ENCODE data around the gene KRT74. TPM values are rescaled to one million over a fixed set of nuclear protein-coding genes. Genes with fewer than 3 reads are reported as not detected.

The KRT74 gene
- polyA plus RNA-seq, 4 donors = 0.27 TPM; not detected in 3

- Histone ChIP-seq H3K9me3 (ENCODE audit: control insufficient read depth in 2 of 2, insufficient read depth in 1 of 2, low read depth in 1 of 2, low read length in 1 of 2) (no peaks in the 10 kb centered on the region), H3K4me1 (ENCODE audit: control insufficient read depth in 3 of 3, insufficient read depth in 2 of 3, low read depth in 1 of 3, low read length in 2 of 3) (peaks cover 0 to 3% (median 0%) of the 10 kb centered on the region in 3 donors), H3K4me3 (ENCODE audit: low read depth in 1 of 3, low read length in 3 of 3) (no peak overlapping the region), H3K27me3 (ENCODE audit: control insufficient read depth in 3 of 3, insufficient read depth in 3 of 3, low read length in 3 of 3) (peaks cover 0 to 25% (median 4%) of the 10 kb centered on the region in 3 donors), H3K36me3 (ENCODE audit: control insufficient read depth in 3 of 3, insufficient read depth in 2 of 3, low read depth in 1 of 3, low read length in 3 of 3) (no peaks in the 10 kb centered on the region), H3K27ac (ENCODE audit: low read depth in 1 of 3, low read length in 2 of 3) (no peak overlapping the region)
- DNase-seq (no peak), FAIRE-seq (no peak)
- 80 to 87% (median 85%) methylated on average over 10 of the region's 10 CpGs for WGBS, 3 donors
Measured at GRCh38 chr12:52614381-52615207, 41.0 kb upstream of the KRT74 start.

GRCh38 chr12:52613384-52614030 lies 39.9 kb upstream of the KRT74 start:
- Histone ChIP-seq H3K9me3 (ENCODE audit: control insufficient read depth in 2 of 2, insufficient read depth in 1 of 2, low read depth in 1 of 2, low read length in 1 of 2) (no peaks in the 10 kb centered on the region), H3K27me3 (ENCODE audit: control insufficient read depth in 3 of 3, insufficient read depth in 3 of 3, low read length in 3 of 3) (peaks cover 0 to 20% (median 4%) of the 10 kb centered on the region in 3 donors), H3K4me1 (ENCODE audit: control insufficient read depth in 3 of 3, insufficient read depth in 2 of 3, low read depth in 1 of 3, low read length in 2 of 3) (peaks cover 0 to 3% (median 0%) of the 10 kb centered on the region in 3 donors), H3K4me3 (ENCODE audit: low read depth in 1 of 3, low read length in 3 of 3) (no peak overlapping the region), H3K27ac (ENCODE audit: low read depth in 1 of 3, low read length in 2 of 3) (no peak overlapping the region), H3K36me3 (ENCODE audit: control insufficient read depth in 3 of 3, insufficient read depth in 2 of 3, low read depth in 1 of 3, low read length in 3 of 3) (no peaks in the 10 kb centered on the region)
- DNase-seq (no peak), FAIRE-seq (no peak)
- 90 to 95% (median 94%) methylated on average over 9 of the region's 9 CpGs for WGBS, 3 donors

GRCh38 chr12:52612431-52613383 lies 39.1 kb upstream of the KRT74 start:
- FAIRE-seq (no peak), DNase-seq (no peak)
- H3K4me1 ChIP-seq (ENCODE audit: control insufficient read depth in 3 of 3, insufficient read depth in 2 of 3, low read depth in 1 of 3, low read length in 2 of 3) = peaks cover 0 to 3% (median 0%) of the 10 kb centered on the region in 3 donors
- H3K27ac ChIP-seq (ENCODE audit: low read depth in 1 of 3, low read length in 2 of 3) = no peak overlapping the region
- H3K36me3 ChIP-seq (ENCODE audit: control insufficient read depth in 3 of 3, insufficient read depth in 2 of 3, low read depth in 1 of 3, low read length in 3 of 3) = no peaks in the 10 kb centered on the region
- peaks cover 0 to 28% (median 4%) of the 10 kb centered on the region in 3 donors for H3K27me3 ChIP-seq (ENCODE audit: control insufficient read depth in 3 of 3, insufficient read depth in 3 of 3, low read length in 3 of 3)
- 81 to 86% (median 85%) methylated on average over 5 of the region's 5 CpGs for WGBS, 3 donors
- H3K4me3 ChIP-seq (ENCODE audit: low read depth in 1 of 3, low read length in 3 of 3) = no peak overlapping the region
- H3K9me3 ChIP-seq (ENCODE audit: control insufficient read depth in 2 of 2, insufficient read depth in 1 of 2, low read depth in 1 of 2, low read length in 1 of 2) = no peaks in the 10 kb centered on the region

- Histone ChIP-seq H3K36me3 (ENCODE audit: control insufficient read depth in 3 of 3, insufficient read depth in 2 of 3, low read depth in 1 of 3, low read length in 3 of 3) (no peaks in the 10 kb centered on the region), H3K27ac (ENCODE audit: low read depth in 1 of 3, low read length in 2 of 3) (no peak overlapping the region), H3K9me3 (ENCODE audit: control insufficient read depth in 2 of 2, insufficient read depth in 1 of 2, low read depth in 1 of 2, low read length in 1 of 2) (no peaks in the 10 kb centered on the region), H3K4me3 (ENCODE audit: low read depth in 1 of 3, low read length in 3 of 3) (no peak overlapping the region), H3K27me3 (ENCODE audit: control insufficient read depth in 3 of 3, insufficient read depth in 3 of 3, low read length in 3 of 3) (peaks cover 0 to 29% (median 4%) of the 10 kb centered on the region in 3 donors), H3K4me1 (ENCODE audit: control insufficient read depth in 3 of 3, insufficient read depth in 2 of 3, low read depth in 1 of 3, low read length in 2 of 3) (no peaks in the 10 kb centered on the region)
- FAIRE-seq (no peak), DNase-seq (no peak)
- WGBS, 3 donors = 89 to 97% (median 92%) methylated on average over 6 of the region's 6 CpGs
Measured at GRCh38 chr12:52611080-52611468, 37.4 kb upstream of the KRT74 start.

- no peak for DNase-seq
Measured at GRCh38 chr12:52608826-52609630, 35.4 kb upstream of the KRT74 start.

GRCh38 chr12:52608161-52608560 lies 34.5 kb upstream of the KRT74 start:
- Histone ChIP-seq H3K27me3 (ENCODE audit: control insufficient read depth in 3 of 3, insufficient read depth in 3 of 3, low read length in 3 of 3) (peaks cover 0 to 28% (median 4%) of the 10 kb centered on the region in 3 donors), H3K27ac (ENCODE audit: low read depth in 1 of 3, low read length in 2 of 3) (no peak overlapping the region), H3K9me3 (ENCODE audit: control insufficient read depth in 2 of 2, insufficient read depth in 1 of 2, low read depth in 1 of 2, low read length in 1 of 2) (no peaks in the 10 kb centered on the region), H3K4me3 (ENCODE audit: low read depth in 1 of 3, low read length in 3 of 3) (no peak overlapping the region), H3K36me3 (ENCODE audit: control insufficient read depth in 3 of 3, insufficient read depth in 2 of 3, low read depth in 1 of 3, low read length in 3 of 3) (no peaks in the 10 kb centered on the region), H3K4me1 (ENCODE audit: control insufficient read depth in 3 of 3, insufficient read depth in 2 of 3, low read depth in 1 of 3, low read length in 2 of 3) (no peaks in the 10 kb centered on the region)
- WGBS, 3 donors = 81 to 84% (median 81%) methylated on average over 6 of the region's 6 CpGs
- no peak for DNase-seq
- no peak for FAIRE-seq

More at GRCh38 chr12:52608826-52609630, 35.4 kb upstream of the KRT74 start:
- H3K27me3 ChIP-seq (ENCODE audit: control insufficient read depth in 3 of 3, insufficient read depth in 3 of 3, low read length in 3 of 3) = peaks cover 0 to 25% (median 4%) of the 10 kb centered on the region in 3 donors
- FAIRE-seq = no peak
- no peak overlapping the region for H3K4me3 ChIP-seq (ENCODE audit: low read depth in 1 of 3, low read length in 3 of 3)
- 75 to 77% (median 76%) methylated on average over 8 of the region's 8 CpGs for WGBS, 3 donors
- no peak overlapping the region for H3K27ac ChIP-seq (ENCODE audit: low read depth in 1 of 3, low read length in 2 of 3)
- no peaks in the 10 kb centered on the region for H3K4me1 ChIP-seq (ENCODE audit: control insufficient read depth in 3 of 3, insufficient read depth in 2 of 3, low read depth in 1 of 3, low read length in 2 of 3)
- H3K36me3 ChIP-seq (ENCODE audit: control insufficient read depth in 3 of 3, insufficient read depth in 2 of 3, low read depth in 1 of 3, low read length in 3 of 3) = no peaks in the 10 kb centered on the region
- H3K9me3 ChIP-seq (ENCODE audit: control insufficient read depth in 2 of 2, insufficient read depth in 1 of 2, low read depth in 1 of 2, low read length in 1 of 2) = no peaks in the 10 kb centered on the region

GRCh38 chr12:52607314-52607713 lies 33.7 kb upstream of the KRT74 start:
- FAIRE-seq (no peak), DNase-seq (no peak)
- Histone ChIP-seq H3K36me3 (ENCODE audit: control insufficient read depth in 3 of 3, insufficient read depth in 2 of 3, low read depth in 1 of 3, low read length in 3 of 3) (no peaks in the 10 kb centered on the region), H3K4me1 (ENCODE audit: control insufficient read depth in 3 of 3, insufficient read depth in 2 of 3, low read depth in 1 of 3, low read length in 2 of 3) (no peaks in the 10 kb centered on the region), H3K9me3 (ENCODE audit: control insufficient read depth in 2 of 2, insufficient read depth in 1 of 2, low read depth in 1 of 2, low read length in 1 of 2) (no peaks in the 10 kb centered on the region), H3K4me3 (ENCODE audit: low read depth in 1 of 3, low read length in 3 of 3) (no peak overlapping the region), H3K27me3 (ENCODE audit: control insufficient read depth in 3 of 3, insufficient read depth in 3 of 3, low read length in 3 of 3) (peaks cover 0 to 35% (median 4%) of the 10 kb centered on the region in 3 donors), H3K27ac (ENCODE audit: low read depth in 1 of 3, low read length in 2 of 3) (no peak overlapping the region)
- WGBS, 3 donors = 58 to 73% (median 67%) methylated on average over 1 of the region's 1 CpG

Measured in small intestine (tissue), 7 donors.